GM21515 (cell line): ENCODE data around the gene LYPD4.
A peak's percentile ranks its signal among the peaks of the same experiment; 100 is the strongest.
"Not testable (repeated sequence)": the region's sequence is repeated elsewhere in the genome, so short reads cannot be mapped to it uniquely, and the experiment has no call there.

Source experiments
- ATAC-seq: cut with Tn5 transposase; IDR thresholded peaks from one replicate; pipeline ENCODE4 v1.9.1; 2021; ENCODE audit not compliant: unreplicated experiment

The LYPD4 gene

GRCh38 chr19:41875973-41876372 is 31.5 kb upstream of the LYPD4 start:
- not testable (repeated sequence) for ATAC-seq

GRCh38 chr19:41872775-41873647 is 28.5 kb upstream of the LYPD4 start:
- no peak for ATAC-seq

- no peak for ATAC-seq
These were observed 27.9 kb upstream of the LYPD4 start for GRCh38 chr19:41872384-41872774.

GRCh38 chr19:41871573-41872383 is 27.3 kb upstream of the LYPD4 start:
- ATAC-seq: peak; percentile 49

- no peak for ATAC-seq
These were observed 26.0 kb upstream of the LYPD4 start for GRCh38 chr19:41870401-41870873.

GRCh38 chr19:41869374-41869955 is 25.0 kb upstream of the LYPD4 start:
- ATAC-seq: no peak

GRCh38 chr19:41868989-41869300 is 24.5 kb upstream of the LYPD4 start:
- no peak for ATAC-seq

- no peak for ATAC-seq
These were observed 23.9 kb upstream of the LYPD4 start for GRCh38 chr19:41868120-41868988.

- no peak for ATAC-seq
These were observed 21.8 kb upstream of the LYPD4 start for GRCh38 chr19:41866284-41866683.

GRCh38 chr19:41864374-41864773 is 19.9 kb upstream of the LYPD4 start:
- ATAC-seq: no peak

GRCh38 chr19:41863209-41863931 is 18.9 kb upstream of the LYPD4 start:
- ATAC-seq: no peak

GRCh38 chr19:41862445-41862986 is 18.0 kb upstream of the LYPD4 start:
- ATAC-seq: no peak

GRCh38 chr19:41861846-41862245 is 17.4 kb upstream of the LYPD4 start:
- no peak for ATAC-seq

- no peak for ATAC-seq
These were observed 16.8 kb upstream of the LYPD4 start for GRCh38 chr19:41861116-41861768.

GRCh38 chr19:41860419-41861115 is 16.1 kb upstream of the LYPD4 start:
- no peak for ATAC-seq

GRCh38 chr19:41859618-41860418 is 15.3 kb upstream of the LYPD4 start, which contains the start of gene RPS19:
Gene RPS19 (plus strand): TSS chr19:41860255. CDS start chr19:41860775, 520 bp downstream.
- peak; percentile 74 for ATAC-seq

GRCh38 chr19:41859213-41859617 is 14.7 kb upstream of the LYPD4 start:
- ATAC-seq: no peak

GRCh38 chr19:41853768-41854167 is 9.3 kb upstream of the LYPD4 start:
- ATAC-seq: no peak
